OCI-LY1 (cell line): Measurements from ENCODE around the gene ABO.
"Not testable (repeated sequence)": the region's sequence is repeated elsewhere in the genome, so short reads cannot be mapped to it uniquely, and the experiment has no call there.

Experiments used
- CTCF ChIP-seq: fragments of 200-600 bp; sonication (generic), shearing (Covaris generic); IDR thresholded peaks from 2 replicates; pipeline ENCODE4 v1.5.1; 2017; ENCODE audit warnings: mild to moderate bottlenecking, antibody characterized with exemption, low read length, moderate library complexity, mixed read lengths
- EZH2 ChIP-seq: fragments of 200-600 bp; sonication (generic), shearing (Covaris generic); IDR thresholded peaks from 2 replicates; pipeline ENCODE4 v1.8.0; 2017; ENCODE audit warnings: borderline replicate concordance, mixed run types, mild to moderate bottlenecking, antibody characterized with exemption, low read length, moderate library complexity, mixed read lengths

- not testable (repeated sequence) for TF ChIP-seq CTCF, EZH2
Observed at GRCh38 chr9:133236291-133237034, 38.5 kb downstream of the ABO start.
